Stomach (tissue), 9 donors: ENCODE measurements around the gene S100A12. TPM values are rescaled to one million over a fixed set of nuclear protein-coding genes. Genes with fewer than 3 reads are reported as not detected.
"Not testable (repeated sequence)": the region's sequence is repeated elsewhere in the genome, so short reads cannot be mapped to it uniquely, and the experiment has no call there.

Experiments
- DNase-seq, 2 donors: peaks; one replicate each; pipeline versions ENCODE4 v3.0.0 to v3.0.0-alpha.2; 2013 to 2019
- H3K27ac ChIP-seq, 5 donors: fragments of 200-600 bp in 4 of 5; sonication (generic) in 4 of 5; one replicate each; pipeline ENCODE4 v1.5.1; 2013 to 2019; ENCODE audit warnings: mild to moderate bottlenecking in 1 of 5, moderate library complexity in 1 of 5
- H3K27me3 ChIP-seq, 3 donors: fragments of 200-600 bp; sonication (generic); one replicate each; pipeline ENCODE4 v1.5.1; 2017 to 2019; ENCODE audit warnings: mixed run types in 1 of 3
- H3K36me3 ChIP-seq, 4 donors: fragments of 200-600 bp; sonication (generic); 1 replicate in 3 of 4; 2 replicates in 1 of 4; pipeline ENCODE4 v1.5.1; 2016 to 2019
- H3K4me1 ChIP-seq, 4 donors: fragments of 200-600 bp; sonication (generic); one replicate each; pipeline ENCODE4 v1.5.1; 2016 to 2019
- H3K4me3 ChIP-seq, 4 donors: fragments of 200-600 bp; sonication (generic) in 3 of 4; one replicate each; pipeline ENCODE4 v1.5.1; 2016 to 2019; ENCODE audit warnings: mild to moderate bottlenecking in 1 of 4
- H3K9me3 ChIP-seq, 4 donors: fragments of 200-600 bp; sonication (generic); one replicate each; pipeline ENCODE4 v1.5.1; 2016 to 2019
- EP300 ChIP-seq: sonication (generic); formaldehyde crosslinking; IDR thresholded peaks from one replicate; pipeline ENCODE4 v1.6.1; 2017; ENCODE audit warnings: antibody characterized with exemption
- POLR2A ChIP-seq, 4 donors: fragments of 450-650 bp; IDR thresholded peaks; one replicate each; pipeline ENCODE4 v1.6.1; 2016; ENCODE audit warnings: antibody characterized with exemption in 4 of 4, control low read depth in 2 of 4, mild to moderate bottlenecking in 1 of 4, moderate library complexity in 1 of 4
- POLR2AphosphoS5 ChIP-seq, 3 donors: sonication (generic); formaldehyde crosslinking; IDR thresholded peaks; one replicate each; pipeline ENCODE4 v1.6.1; 2016; ENCODE audit warnings: antibody characterized with exemption in 3 of 3
- WGBS, 5 donors: extraction: QIAGEN DNeasy Blood & Tissue Kit in 3 of 5; methylation state at CpG; one replicate each; pipeline versions ENCODE4 v1.1.5 to v1.1.7; 2013 to 2018; 5-methylcytosine and 5-hydroxymethylcytosine counted together
- intact Hi-C: fragments of 100-400 bp; cut with DNase I; formaldehyde crosslinking; loops from one replicate; pipeline ENCODE4 v1.15.1; 2023; ENCODE audit warnings: low total_unique reads
- polyA plus RNA-seq, 3 donors: library from polyadenylated mRNA; stranded (reverse); fragments of 200-250 nt; gene quantifications; one replicate each; pipeline ENCODE4 v1.2.3, GENCODE V29; 2013
- total RNA-seq, 5 donors: library from RNA; depleted of rRNA; stranded (reverse); fragments of >200 nt; gene quantifications; one replicate each; pipeline versions ENCODE4 v1.1.0 to v1.2.3, GENCODE V29; 2014 to 2016
- TF ChIP-seq, protein P1 (sequence below), 7 experiments: fragments of 450-650 bp in 4 of 7; fragments of 200-600 bp in 3 of 7; sonication (generic) in 3 of 7; IDR thresholded peaks; one replicate each; pipeline ENCODE4 v1.5.1; 2016 to 2019; ENCODE audit warnings: antibody characterized with exemption in 7 of 7, control low read depth in 2 of 7, mild to moderate bottlenecking in 1 of 7
- donor health status: healthy with polysubstance abuse.
- donor health status: Bipolar disorder and iron deficiency.
- donor health status: healthy.

The S100A12 gene
- total and polyA plus RNA-seq, 8 donors: 8.2 to 58.3 (median 16.3) TPM; not detected in 4

DNA sequence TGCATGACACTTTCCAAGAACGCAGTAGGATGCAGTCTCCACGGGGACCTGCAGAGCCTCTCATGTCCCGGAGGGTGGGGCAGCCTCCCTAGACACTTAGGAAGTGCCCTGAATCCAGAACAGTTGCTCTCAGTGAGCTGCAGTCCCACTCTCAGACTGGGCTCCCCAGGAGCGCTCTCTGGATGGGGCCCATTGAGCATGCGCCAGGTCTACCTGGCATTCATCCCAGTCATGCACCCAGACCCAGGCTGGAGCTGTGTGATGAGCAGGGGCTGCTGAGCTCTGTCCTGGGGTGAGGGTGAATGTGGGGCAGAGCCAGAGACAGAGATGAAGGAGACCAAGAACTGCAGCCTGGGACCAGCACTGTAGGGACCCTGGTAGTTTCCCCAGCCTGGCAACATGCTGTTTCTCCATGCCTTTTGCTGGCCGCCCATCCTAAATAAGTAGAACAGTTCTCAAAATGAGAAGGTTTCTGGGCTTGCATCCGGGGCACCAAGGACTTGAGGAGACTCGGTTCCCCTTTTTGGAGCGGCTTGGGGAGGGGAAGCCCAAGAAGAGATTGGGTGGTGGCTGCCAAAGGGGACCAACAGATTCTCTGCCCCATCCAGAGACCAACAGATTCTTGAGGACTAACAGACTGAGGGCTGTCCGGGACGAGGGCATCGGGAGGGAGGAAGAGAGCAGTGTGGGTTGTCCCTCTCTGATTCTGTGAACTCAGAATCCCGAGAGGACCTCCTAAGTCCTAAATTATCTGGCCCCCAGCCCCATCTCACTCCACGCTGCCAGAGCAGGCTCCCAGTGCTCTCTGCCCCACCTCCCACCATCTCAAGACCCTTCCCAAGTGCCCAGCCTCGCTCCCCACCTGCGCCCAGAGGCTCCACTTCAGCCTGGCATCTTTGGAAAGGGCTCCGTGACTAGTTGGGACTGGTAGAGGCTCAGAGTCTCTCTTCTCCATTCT, 25.8 kb downstream of the S100A12 start:
- Histone ChIP-seq H3K36me3 (no peaks in the 10 kb centered on the region), H3K9me3 (no peaks in the 10 kb centered on the region), H3K27me3 (peaks cover 0 to 83% (median 17%) of the 10 kb centered on the region in 3 donors), H3K4me3 (no peak overlapping the region), H3K4me1 (peaks cover 0 to 9% (median 0%) of the 10 kb centered on the region in 4 donors), H3K27ac (no peak overlapping the region)
- TF ChIP-seq POLR2AphosphoS5 (IDR thresholded peaks at IDR 0.05) (no peak), EP300 (no peak), POLR2A (IDR thresholded peaks at IDR 0.05) (no peak)
- TF ChIP-seq, protein P1, sequence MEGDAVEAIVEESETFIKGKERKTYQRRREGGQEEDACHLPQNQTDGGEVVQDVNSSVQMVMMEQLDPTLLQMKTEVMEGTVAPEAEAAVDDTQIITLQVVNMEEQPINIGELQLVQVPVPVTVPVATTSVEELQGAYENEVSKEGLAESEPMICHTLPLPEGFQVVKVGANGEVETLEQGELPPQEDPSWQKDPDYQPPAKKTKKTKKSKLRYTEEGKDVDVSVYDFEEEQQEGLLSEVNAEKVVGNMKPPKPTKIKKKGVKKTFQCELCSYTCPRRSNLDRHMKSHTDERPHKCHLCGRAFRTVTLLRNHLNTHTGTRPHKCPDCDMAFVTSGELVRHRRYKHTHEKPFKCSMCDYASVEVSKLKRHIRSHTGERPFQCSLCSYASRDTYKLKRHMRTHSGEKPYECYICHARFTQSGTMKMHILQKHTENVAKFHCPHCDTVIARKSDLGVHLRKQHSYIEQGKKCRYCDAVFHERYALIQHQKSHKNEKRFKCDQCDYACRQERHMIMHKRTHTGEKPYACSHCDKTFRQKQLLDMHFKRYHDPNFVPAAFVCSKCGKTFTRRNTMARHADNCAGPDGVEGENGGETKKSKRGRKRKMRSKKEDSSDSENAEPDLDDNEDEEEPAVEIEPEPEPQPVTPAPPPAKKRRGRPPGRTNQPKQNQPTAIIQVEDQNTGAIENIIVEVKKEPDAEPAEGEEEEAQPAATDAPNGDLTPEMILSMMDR (IDR thresholded peaks at IDR 0.05): no peak
- intact Hi-C loops: loop anchor here (5.0 kb wide), 1 partner anchor 143 kb away; no protein-coding TSS in a partner anchor
- WGBS, 5 donors: 48 to 69% (median 60%) methylated on average over 13 to 17 of the region's 17 CpGs
- no peak for DNase-seq

GRCh38 chr1:153348511-153349362, 26.7 kb downstream of the S100A12 start, which contains the start of gene PGLYRP4:
PGLYRP4 (minus strand) TSS chr1:153348841; CDS start chr1:153347932, 909 bp downstream.
- intact Hi-C loops: no loop called here
- Histone ChIP-seq H3K36me3 (no peaks in the 10 kb centered on the region), H3K4me1 (peaks cover 0 to 14% (median 0%) of the 10 kb centered on the region in 4 donors), H3K27me3 (peaks cover 0 to 81% (median 17%) of the 10 kb centered on the region in 3 donors), H3K9me3 (no peaks in the 10 kb centered on the region), H3K4me3 (no peak within 1 kb of the TSS), H3K27ac (no peak within 1 kb of the TSS)
- 51 to 72% (median 60%) methylated on average over 8 to 10 of the region's 10 CpGs for WGBS, 5 donors
- TF ChIP-seq, protein P1 (IDR thresholded peaks at IDR 0.05): no peak
- TF ChIP-seq EP300 (no peak), POLR2A (IDR thresholded peaks at IDR 0.05) (no peak), POLR2AphosphoS5 (IDR thresholded peaks at IDR 0.05) (no peak)
- no peak for DNase-seq

DNA sequence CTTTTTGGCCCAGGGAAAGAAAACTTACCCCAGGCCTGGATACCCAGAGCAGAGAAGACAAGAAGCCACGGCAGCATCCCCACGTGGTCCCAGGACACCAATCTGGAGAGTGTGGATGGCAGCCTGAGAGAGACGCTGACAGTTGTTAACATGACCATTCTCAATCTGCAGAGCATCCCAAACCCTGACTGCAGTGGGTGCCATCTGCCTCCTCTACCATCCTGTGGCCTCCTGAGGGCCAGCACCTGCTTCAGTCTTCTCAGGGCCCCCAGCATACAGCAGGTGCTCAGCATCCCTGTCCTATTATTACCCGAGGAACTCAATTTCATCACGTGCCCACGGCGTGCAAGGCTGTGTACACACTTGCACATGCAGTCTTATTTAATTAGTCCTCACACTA, 27.6 kb downstream of the S100A12 start:
- no peak overlapping the region for H3K27ac ChIP-seq
- WGBS, 5 donors: 62 to 66% (median 66%) methylated on average over 7 of the region's 7 CpGs
- H3K9me3 ChIP-seq: no peaks in the 10 kb centered on the region
- H3K4me1 ChIP-seq: peaks cover 0 to 14% (median 0%) of the 10 kb centered on the region in 4 donors
- H3K36me3 ChIP-seq: no peaks in the 10 kb centered on the region
- no peak overlapping the region for H3K4me3 ChIP-seq
- no peak for TF ChIP-seq POLR2AphosphoS5 (IDR thresholded peaks at IDR 0.05)
- TF ChIP-seq EP300: no peak
- TF ChIP-seq, protein P1 (IDR thresholded peaks at IDR 0.05): no peak
- TF ChIP-seq POLR2A (IDR thresholded peaks at IDR 0.05): no peak
- no peak for DNase-seq
- intact Hi-C loops: no loop called here
- H3K27me3 ChIP-seq: peaks cover 0 to 77% (median 17%) of the 10 kb centered on the region in 3 donors

- H3K36me3 ChIP-seq, intact Hi-C loops, DNase-seq, H3K9me3 ChIP-seq, H3K4me3 ChIP-seq, H3K27ac ChIP-seq: not testable (repeated sequence)
- WGBS, 5 donors: 59 to 77% (median 64%) methylated on average over 14 of the region's 14 CpGs
- Histone ChIP-seq H3K4me1 (peaks cover 0 to 14% (median 0%) of the 10 kb centered on the region in 4 donors), H3K27me3 (peaks cover 0 to 78% (median 17%) of the 10 kb centered on the region in 3 donors)
These were observed 28.4 kb downstream of the S100A12 start for GRCh38 chr1:153347049-153347448.
